Epithelial cell of alveolus of lung (primary cell): ENCODE results near the gene PRSS2. TPM values are rescaled to one million over a fixed set of nuclear protein-coding genes. Genes with fewer than 3 reads are reported as not detected.

Source experiments
- total RNA-seq: library from RNA; depleted of rRNA; stranded (reverse); fragments of >200 nt; gene quantifications from 2 replicates; pipeline ENCODE4 v1.2.1, GENCODE V29; 2015

The PRSS2 gene
- total RNA-seq: 2.9 and 34.8 TPM in 2 replicates

DNA sequence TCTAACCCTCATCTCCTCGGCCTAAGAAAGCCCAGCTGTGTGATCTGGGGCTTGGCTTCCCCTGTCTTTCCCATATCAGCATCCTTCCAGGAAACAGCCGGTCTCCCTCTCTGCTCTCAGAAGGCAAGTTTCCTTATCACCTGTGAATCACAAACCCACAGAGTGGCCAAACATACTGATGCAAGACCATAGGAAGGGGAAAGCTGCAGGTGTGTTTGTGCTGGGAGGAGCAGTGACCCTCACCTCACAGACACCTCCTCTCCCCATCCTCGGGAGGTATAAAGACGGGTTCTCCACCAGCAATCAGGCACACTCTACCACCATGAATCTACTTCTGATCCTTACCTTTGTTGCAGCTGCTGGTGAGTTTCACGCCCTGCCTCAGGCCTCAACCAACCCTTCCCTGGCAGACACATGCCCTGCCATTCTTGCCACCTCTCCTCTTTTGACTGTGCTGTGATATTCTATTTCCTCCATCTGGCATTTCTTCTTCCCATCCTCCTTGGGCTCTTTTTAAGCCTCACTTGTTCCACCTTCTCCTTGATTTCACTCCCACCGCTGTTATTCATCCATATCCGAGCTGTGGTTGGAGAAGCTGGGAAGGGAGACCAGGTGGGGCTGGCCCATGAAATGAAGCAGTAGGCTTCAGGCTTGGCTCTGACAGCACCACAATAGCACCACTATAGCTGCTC, at the start of gene PRSS2:
Gene PRSS2, plus strand, starts transcription at position 310 of the 692 bp plus-strand sequence. Its CDS starts 13 bp downstream, at position 323.

DNA sequence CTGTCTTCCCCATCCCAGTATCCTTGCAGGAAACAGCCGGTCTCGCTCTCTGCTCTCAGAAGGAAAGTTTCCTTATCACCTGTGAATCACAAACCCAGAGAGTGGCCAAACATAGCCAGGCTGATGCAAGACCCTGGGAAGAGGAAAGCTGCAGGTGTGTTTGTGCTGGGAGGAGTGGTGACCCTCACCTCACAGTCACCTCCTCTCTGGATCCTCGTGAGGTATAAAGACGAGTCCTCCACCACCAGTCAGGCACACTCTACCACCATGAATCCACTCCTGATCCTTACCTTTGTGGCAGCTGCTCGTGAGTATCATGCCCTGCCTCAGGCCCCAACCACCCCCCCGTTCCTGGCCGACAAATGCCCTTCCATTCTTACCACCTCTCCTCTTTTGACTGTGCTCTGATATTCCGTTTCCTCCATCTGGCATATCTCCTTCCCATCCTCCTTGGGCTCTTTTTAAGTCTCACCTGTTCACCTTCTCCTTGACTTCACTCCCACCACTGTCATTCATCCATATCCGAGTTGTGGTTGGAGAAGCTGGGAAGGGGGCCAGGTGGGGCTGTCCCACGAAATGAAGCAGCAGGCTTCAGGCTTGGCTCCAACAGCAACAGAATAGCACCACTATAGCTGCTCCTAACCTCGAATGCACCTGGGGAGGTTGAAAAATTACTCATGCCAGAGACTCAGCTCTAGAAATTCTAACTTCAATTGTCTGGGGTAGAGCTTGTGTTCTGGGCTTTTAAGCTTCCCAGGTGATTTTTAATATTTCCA, 21.4 kb upstream of the PRSS2 start, which contains the start of gene PRSS1:
Gene PRSS1, plus strand, starts transcription at position 255 of the 776 bp plus-strand sequence. Its CDS starts 13 bp downstream, at position 268.

Other genes starting within 250 kb of the PRSS2 start
- gene PRSS1, start 21.5 kb upstream of the PRSS2 start, total RNA-seq: 0.24 and 0.91 TPM in 2 replicates
- 10.5 and 23.0 TPM in 2 replicates for gene EPHB6, start 84.1 kb downstream of the PRSS2 start, total RNA-seq
- gene TRPV6, start 114.8 kb downstream of the PRSS2 start, total RNA-seq: 0.39 TPM in 1 of 2 replicates, not detected in the other
- not detected in 2 replicates for gene TRPV5, start 162.8 kb downstream of the PRSS2 start, total RNA-seq
- not detected in 2 replicates for gene LLCFC1, start 168.5 kb downstream of the PRSS2 start, total RNA-seq
- gene KEL, start 191.4 kb downstream of the PRSS2 start, total RNA-seq: not detected in 2 replicates